HG03521 (cell line): ENCODE measurements around the gene NMNAT3.
A peak's percentile ranks its signal among the peaks of the same experiment; 100 is the strongest.
"Not testable (repeated sequence)": the region's sequence is repeated elsewhere in the genome, so short reads cannot be mapped to it uniquely, and the experiment has no call there.

ENCODE experiments used
- ATAC-seq: cut with Tn5 transposase; IDR thresholded peaks from one replicate; pipeline ENCODE4 v1.9.1; 2021; ENCODE audit warnings: mild to moderate bottlenecking, moderate library complexity; ENCODE audit not compliant: unreplicated experiment

NMNAT3 gene

GRCh38 chr3:139586420-139587017, 91.3 kb downstream of the NMNAT3 start:
- ATAC-seq, result peak; percentile 74

- no peak for ATAC-seq
These were observed 92.0 kb downstream of the NMNAT3 start for GRCh38 chr3:139585820-139586219.

- not testable (repeated sequence) for ATAC-seq
These were observed 94.1 kb downstream of the NMNAT3 start for GRCh38 chr3:139583651-139584050.

GRCh38 chr3:139578783-139579182, 99.0 kb downstream of the NMNAT3 start:
- ATAC-seq, result no peak

GRCh38 chr3:139577909-139578308, 99.9 kb downstream of the NMNAT3 start:
- ATAC-seq, result no peak

- ATAC-seq, result no peak
These were observed 100.4 kb downstream of the NMNAT3 start for GRCh38 chr3:139577346-139577745.

- no peak for ATAC-seq
These were observed 103.5 kb downstream of the NMNAT3 start for GRCh38 chr3:139574026-139574947.

- no peak for ATAC-seq
These were observed 104.7 kb downstream of the NMNAT3 start for GRCh38 chr3:139572847-139573672.

GRCh38 chr3:139571711-139572110, 106.1 kb downstream of the NMNAT3 start:
- ATAC-seq, result no peak

GRCh38 chr3:139564294-139564861, 113.4 kb downstream of the NMNAT3 start:
- ATAC-seq, result no peak

- no peak for ATAC-seq
These were observed 115.7 kb downstream of the NMNAT3 start for GRCh38 chr3:139561959-139562676.

GRCh38 chr3:139561255-139561817, 116.4 kb downstream of the NMNAT3 start:
- ATAC-seq, result no peak

GRCh38 chr3:139560411-139560810, 117.4 kb downstream of the NMNAT3 start:
- no peak for ATAC-seq

- no peak for ATAC-seq
These were observed 118.2 kb downstream of the NMNAT3 start for GRCh38 chr3:139559541-139559940.

- no peak for ATAC-seq
These were observed 119.2 kb downstream of the NMNAT3 start for GRCh38 chr3:139558351-139559266.

- ATAC-seq, result no peak
These were observed 120.7 kb downstream of the NMNAT3 start for GRCh38 chr3:139557041-139557440.

GRCh38 chr3:139555249-139555648, 122.5 kb downstream of the NMNAT3 start:
- no peak for ATAC-seq

GRCh38 chr3:139554628-139555027, 123.1 kb downstream of the NMNAT3 start:
- ATAC-seq, result no peak
